NCI-H1417 treated with DMSO at 0.1 percent for 48 hours (cell line): ENCODE measurements around the gene ZNF823.
"Not testable (repeated sequence)": the region's sequence is repeated elsewhere in the genome, so short reads cannot be mapped to it uniquely, and the experiment has no call there.

Experiments
- DNase-seq: peaks from one replicate; lab custom pipeline; 2025; lab: John Stamatoyannopoulos, UW

The ZNF823 gene

DNA sequence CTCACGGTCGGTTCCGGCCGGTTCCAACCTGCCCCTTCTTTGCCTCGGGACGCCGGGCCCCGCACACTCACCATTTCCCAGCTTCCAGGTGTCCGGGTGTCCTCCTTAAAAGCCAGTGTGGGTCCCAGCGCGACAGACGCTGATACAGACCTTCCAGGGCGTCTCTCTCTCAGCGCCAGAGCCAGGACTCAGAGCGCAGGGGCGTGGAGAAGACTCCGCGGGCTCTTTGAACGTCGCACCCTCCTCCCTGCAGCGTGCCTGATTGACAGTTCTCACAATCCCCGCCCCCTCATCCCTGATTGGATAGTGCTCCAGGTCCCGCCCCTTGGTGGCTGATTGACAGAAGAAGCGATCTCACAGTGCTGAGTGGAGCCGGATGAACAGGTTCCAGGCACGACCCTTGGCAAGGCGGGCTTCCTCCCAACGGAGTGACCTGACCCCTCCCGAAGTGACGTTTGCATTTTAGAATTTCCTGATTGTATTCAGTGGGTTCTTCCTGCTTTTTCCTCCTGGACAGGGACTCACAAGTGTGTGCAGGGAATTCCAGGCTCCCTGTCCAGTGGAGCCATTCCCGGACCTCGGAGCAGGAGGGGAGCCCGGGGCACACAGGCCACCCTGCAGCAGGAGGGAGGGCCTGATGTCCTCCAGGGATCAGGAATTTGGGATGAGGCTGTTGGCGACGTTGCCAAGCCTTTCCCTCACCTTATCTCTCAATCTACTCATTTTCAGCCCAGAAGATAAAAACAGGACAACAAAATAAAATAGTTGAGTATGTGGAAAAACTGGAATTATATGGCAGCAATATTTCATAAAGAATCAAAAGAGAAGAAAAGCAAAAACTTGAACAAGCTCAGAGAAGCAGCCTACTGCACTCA is at the start of gene ZNF823:
ZNF823 (minus strand) TSS at position 201 of the 875 bp plus-strand sequence; CDS start at position 74, 127 bp downstream.
- DNase-seq, result peak; percentile 98

DNA sequence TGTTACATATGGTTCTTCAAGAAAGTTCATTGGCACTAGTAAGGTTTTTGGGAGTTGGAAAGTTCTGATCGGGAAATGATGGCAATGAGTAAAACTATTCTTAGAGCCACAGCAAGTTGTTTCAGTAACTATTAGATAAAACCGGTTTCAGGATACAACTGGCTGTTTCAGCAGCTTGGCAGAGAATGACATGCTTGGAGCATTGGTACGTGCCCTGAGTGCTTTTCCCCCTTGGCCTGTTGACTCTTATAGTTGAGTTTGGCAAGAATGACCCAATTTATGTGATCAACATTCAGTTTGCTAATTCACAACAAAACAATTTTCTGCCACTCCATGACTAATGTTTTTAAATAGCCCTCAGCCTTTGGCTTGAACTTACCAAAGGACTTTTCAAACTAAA is 48.8 kb upstream of the ZNF823 start:
- no peak for DNase-seq

DNA sequence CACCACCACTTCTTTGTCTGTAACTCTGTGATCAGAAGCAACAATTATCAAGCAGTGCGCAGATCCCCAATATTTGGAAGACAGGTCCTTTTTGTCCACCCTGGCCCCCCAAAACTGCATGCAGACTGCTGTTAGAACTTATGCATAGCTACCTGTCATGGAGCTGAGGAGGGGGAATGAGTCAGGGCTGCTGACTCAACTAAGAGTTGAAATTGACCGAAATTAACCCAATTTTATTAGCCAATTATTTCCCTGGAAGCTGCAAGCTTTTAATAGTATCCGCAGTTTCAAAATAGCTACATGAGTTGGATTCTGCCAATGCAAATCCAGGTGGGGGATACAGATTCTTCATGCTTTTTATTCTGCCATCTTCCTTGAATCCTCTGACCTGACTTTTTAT is 45.6 kb upstream of the ZNF823 start:
- DNase-seq, result no peak

DNA sequence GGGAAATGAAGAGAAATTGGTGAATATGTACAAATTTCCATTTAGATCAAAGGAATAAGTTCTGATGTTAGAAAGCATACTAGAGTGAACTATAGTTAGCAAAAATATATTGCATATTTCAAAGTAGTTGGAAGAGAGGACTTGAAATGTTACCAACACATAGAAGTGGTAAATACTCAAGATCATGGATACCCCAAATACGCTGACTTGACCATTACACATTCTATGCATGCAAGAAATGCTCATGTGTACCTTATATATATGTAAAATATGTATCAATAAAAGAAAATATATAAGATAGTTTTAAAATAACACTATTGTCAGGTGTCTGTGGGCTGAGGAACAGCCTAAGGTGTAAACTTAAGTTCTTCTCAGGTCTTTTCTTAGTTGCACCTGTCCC is 45.0 kb upstream of the ZNF823 start:
- no peak for DNase-seq

DNA sequence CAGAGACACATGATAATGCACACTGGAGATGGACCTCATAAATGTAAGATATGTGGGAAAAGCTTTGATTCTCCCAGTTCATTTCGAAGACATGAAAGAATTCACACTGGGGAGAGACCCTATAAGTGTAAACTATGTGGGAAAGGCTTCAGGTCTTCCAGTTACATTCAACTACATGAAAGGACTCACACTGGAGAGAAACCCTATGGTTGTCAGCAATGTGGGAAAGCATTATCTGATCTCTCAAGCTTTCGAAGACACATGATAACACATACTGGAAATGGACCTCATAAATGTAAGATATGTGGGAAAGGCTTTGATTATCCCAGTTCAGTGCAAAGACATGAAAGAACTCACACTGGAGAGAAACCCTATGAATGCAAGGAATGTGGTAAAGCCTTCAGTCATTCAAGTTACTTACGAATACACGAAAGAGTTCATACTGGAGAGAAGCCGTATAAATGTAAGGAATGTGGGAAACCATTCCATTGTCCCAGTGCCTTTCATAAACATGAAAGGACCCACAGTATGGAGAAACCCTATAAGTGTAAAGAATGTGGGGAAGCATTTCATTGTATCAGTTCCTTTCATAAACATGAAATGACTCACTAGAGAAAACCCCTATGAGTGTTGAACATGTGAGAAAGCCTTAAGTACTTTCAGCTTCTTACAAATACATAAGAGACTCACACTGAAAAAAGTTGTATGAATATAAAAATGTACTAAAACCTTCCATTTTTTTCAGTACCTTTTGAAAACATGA is 42.7 kb upstream of the ZNF823 start:
- no peak for DNase-seq

DNA sequence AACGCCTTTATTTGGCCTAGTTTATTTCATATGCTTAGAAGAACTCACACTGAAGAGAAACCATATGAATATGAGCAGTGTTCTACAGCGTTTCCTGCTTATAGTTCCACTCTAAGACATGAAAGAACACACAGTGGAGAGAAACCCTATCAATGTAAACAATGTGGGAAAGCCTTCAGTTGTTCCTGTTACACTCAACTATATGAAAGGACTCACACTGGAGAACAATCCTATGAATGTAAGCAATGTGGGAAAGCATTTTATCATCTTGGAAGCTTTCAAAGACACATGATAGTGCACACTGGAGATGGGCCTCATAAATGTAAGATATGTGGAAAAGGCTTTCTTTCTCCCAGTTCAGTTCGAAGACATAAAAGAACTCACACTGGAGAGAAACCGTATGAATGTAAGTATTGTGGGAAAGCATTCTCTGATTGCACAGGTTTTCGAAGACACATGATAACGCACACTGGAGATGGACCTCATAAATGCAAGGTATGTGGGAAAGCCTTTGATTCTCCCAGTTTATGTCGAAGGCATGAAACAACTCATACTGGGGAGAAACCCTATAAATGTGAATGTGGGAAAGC is 41.8 kb upstream of the ZNF823 start:
- no peak for DNase-seq

DNA sequence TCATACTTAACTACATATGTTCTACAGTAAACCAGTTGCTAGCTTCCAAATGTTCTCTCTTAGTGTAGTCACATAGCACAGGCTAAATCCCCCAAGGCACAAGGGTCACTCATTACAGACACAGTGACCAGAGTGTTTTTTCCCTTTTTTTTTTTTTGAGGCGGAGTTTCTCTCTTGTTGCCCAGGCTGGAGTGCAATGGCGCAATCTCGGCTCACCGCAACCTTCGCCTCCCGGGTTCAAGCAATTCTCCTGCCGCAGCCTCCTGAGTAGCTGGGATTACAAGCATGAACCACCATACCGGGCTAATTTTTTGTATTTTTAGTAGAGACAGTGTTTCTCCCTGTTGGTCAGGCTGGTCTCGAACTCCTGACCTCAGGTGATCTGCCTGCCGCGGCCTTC is 37.9 kb upstream of the ZNF823 start:
- DNase-seq, result not testable (repeated sequence)

DNA sequence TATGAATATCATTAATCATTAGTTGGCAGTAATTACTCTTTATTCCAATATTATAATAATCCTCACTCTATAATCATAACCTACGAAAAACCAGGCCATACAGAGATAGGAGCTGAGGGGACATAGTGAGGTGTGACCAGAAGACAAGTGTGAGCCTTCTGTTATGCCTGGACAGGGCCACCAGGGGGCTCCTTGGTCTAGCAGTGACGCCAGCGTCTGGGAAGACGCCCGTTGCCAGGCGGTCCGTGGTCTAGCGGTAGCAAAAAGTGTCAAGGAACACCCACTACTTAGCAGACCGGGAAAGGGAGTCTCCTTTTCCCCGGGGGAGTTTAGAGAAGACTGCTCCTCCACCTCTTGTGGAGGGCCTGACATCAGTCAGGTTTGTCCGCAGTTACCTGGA is 32.8 kb upstream of the ZNF823 start:
- DNase-seq, result not testable (repeated sequence)

DNA sequence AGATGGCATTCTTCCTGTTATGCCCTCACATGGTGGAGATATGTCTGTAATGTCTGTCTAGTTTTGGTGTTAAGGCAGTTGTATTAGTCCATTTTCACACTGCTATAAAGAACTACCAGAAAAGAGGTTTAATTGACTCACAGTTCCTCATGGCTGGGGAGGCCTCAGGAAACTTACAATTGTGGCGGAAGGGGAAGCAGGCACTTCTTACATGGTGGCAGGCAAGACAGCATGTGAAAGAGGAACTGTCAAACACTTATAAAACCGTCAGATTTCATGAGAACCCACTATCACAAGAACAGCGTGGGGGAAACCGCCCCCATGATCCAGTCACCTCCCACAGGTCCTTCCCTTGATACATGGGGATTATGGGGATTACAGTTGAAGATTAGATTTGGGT is 31.2 kb upstream of the ZNF823 start:
- no peak for DNase-seq

DNA sequence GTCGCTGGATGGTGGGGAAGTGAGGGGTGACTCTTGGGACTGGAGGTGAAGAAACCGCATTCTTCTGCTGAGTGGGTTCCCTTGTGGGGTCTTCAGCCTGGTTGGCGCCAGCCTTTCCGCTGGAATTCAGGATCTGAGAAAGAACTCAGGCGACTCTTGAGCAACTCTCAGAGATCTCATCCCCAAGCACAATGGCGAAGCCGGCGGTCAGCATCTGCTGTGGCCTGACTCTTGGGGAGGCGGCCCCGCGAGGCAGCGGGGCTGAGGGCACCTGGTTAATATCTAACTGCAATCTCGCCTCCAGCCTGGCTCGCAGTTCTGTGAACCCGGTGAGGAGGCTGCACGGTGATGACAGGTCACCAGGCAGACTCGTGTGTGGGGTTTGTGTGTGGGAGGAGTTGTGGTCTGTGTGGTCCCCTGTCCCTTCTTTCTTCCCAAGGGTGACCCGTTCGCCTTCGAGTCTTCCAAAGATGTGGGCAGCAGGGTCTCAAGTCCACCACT is 28.9 kb upstream of the ZNF823 start:
- DNase-seq, result no peak

DNA sequence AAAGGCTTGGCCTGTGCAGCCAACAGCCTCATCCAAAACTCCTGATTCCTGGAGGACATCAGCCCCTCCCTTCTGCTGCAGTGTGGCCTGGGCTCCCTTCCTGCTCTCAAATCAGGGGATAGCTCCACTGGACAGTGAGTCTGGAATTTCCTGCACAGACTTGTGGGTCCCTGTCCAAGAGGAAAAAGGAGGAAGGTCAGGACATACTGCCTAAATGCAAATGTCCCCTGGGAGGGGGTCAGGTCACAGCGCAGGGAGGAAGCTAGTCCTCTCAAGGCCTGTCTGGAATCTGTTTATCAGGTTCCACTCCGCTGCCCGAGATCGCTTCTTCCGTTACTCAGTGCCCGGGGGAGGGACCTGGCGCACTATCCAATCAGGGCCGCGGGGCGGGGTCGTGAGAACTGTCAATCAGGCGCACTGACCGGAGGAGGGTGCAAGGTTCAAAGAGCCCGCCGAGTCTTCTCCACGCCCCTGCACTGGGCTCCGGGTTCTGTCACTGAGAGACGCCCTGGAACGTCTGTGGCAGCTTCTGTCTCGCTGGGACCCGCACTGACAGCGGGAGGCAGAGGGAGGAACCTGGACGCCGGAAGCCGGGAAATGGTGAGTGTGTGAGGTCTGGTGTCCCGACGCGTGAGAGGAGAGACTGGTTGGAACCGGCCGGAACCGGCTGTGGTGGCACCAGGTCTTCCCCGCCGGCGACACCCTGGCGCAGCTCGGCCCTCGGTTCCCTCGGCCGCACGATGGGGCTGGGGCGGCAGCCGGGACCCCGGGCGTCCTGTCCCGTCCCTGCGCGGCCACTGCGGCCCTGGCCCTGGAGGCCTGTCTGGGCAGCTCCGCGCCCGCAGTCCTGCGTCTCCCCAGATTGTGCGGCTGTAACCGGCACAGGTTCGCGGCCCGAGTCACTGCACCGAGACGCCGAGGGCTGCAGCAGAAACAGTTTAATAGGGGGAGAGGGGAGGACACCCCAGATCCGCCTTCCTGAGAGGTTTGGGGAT is 28.1 kb upstream of the ZNF823 start, which contains the start of gene ZNF441:
ZNF441 (plus strand) TSS at position 404 of the 995 bp plus-strand sequence; CDS start at position 598, 194 bp downstream.
- DNase-seq, result peak; percentile 77

DNA sequence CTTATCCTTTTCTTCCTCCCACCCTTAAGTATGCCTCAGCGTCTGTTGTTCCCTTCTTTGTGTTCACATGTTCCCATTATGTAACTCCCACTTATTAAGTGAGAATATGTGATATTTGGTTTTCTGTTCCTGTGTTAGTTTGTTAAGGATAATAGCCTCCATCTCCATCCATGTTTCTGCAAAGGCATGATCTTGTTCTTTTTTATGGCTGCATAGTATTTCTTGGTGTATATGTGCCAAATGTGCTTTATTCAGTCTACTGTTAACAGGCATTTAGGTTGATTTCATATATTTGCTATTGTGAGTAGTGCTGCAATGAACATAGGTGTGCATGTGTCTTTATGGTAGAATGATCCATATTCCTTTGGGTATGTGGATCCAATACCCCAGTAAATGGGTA is 24.9 kb upstream of the ZNF823 start:
- no peak for DNase-seq

DNA sequence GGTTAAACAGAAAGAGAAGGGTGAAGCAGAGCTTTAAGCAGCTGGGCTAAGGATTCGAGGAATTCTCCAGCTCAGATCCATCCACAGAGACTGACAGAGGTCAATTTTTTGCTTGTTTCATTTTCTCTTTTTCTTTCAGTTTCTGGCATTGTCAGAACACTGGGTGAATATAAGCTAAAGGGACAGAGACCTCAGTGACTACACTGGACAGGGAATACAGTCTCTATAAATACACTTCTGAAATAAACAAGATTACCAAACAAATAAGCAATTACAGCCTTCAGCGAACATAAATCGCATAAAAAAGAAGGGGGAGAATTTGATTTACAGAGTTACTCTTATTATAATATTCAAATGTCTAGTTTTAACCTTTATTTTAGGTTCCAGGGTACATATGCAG is 24.4 kb upstream of the ZNF823 start:
- DNase-seq, result no peak

DNA sequence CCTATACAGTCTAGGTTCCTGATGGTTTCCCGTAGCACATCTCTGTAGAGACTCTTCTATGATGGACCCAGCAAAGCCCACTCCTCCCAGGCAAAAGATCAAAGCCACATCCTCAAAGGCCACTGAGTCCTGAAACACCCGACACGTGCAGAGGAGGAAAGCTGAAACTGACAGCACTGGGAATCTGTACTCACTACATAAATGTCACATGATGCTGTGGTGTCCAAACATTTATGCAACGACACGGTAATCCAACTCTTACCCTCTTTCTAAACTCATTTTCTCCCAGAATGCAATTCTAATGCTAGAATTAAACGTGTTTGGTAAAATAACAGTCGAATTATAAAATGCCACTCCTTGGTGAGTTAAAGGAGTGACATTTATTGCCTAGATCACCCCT is 21.1 kb upstream of the ZNF823 start:
- no peak for DNase-seq

DNA sequence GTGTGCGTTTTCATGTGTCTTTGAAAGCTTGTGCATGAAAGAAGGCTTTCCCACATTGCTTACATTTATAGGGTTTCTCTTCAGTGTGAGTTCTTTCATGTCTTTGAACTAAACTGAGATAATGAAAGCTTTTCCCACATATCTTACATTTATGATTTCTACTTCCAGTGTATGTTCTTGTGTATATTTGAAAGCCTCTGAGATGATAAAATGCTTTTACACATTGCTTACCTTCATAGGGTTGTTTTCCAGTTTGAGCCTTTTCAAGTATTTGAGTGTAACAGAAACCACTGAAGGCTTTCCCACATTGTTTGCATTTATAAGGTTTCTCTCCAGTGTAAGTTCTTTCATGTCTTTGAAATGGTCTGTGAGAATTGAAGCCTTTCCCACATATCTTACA is 18.2 kb upstream of the ZNF823 start:
- no peak for DNase-seq

DNA sequence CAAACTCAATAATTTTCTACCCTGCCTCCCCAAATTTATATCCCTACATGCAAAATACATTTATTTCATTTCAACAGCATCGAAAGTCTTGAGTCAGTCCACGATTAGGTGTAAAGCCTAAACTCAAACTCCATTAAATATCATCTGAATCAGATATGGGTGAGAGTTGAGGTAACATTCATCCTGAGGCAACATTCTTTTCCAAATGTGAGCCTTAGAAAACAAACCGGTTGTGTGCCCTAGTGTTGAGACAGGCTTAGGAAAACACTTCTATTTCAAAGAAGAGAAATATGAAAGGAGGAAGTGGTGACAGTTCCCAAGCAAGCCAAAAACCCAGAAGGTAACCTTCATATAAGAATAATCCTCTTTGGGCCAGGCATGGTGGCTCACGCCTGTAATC is 15.9 kb upstream of the ZNF823 start:
- DNase-seq, result no peak

DNA sequence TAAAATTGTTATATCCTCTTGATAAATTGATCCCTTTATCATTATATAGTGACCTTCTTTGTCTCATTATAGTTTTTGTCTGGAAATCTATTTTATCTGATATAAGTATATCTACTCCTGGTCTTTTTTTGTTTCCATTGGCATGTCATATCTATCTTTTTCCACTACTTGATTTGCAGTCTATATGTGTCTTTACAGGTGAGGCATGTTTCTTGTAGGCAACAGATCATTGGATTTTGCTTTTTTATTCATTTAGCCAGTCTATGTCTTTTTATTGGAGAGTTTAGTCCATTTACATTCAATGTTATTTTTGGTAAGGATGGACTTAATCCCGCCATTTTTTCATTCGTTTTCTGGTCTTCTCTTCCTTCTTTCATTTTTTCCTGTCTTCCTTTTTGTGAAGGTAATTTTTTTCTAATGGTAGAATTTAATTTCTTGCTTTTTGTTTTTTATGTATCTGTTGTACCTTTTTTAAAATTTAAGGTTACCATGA is 13.5 kb upstream of the ZNF823 start:
- no peak for DNase-seq

DNA sequence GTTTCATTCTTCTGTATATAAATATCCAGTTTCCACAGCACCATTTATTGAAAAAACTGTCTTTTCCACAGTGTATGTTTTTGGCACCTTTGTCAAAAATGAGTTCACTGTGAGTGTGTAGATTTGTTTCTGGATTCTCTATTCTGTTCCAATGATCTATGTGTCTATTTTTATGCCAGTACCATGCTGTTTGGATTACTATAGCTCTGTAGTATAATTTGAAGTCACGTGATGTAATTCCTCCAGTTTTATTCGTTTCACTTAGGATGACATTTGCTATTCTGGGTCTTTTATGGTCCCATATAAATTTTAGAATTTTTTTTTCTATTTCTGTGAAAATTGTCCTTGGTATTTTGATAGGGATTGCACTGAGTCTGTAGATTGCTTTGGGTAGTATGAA is 11.0 kb upstream of the ZNF823 start:
- no peak for DNase-seq

DNA sequence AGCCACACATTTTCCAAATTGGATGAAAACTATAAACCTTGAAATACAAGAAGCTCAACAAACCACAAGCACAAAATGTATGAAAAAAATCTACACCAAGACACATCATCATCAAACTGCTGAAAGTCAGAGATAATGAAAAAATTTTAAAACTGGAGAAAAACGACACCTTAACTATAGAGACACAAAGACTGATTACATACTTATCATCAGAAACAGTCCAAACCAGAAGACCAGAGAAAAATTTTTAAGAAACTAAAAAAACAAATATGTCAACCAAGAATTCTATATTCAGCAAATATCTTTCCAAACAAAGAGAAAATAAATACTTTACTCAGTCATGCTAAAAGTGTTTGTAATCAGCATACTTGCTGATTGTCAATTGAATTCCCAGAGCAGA is 8.5 kb upstream of the ZNF823 start:
- no peak for DNase-seq

DNA sequence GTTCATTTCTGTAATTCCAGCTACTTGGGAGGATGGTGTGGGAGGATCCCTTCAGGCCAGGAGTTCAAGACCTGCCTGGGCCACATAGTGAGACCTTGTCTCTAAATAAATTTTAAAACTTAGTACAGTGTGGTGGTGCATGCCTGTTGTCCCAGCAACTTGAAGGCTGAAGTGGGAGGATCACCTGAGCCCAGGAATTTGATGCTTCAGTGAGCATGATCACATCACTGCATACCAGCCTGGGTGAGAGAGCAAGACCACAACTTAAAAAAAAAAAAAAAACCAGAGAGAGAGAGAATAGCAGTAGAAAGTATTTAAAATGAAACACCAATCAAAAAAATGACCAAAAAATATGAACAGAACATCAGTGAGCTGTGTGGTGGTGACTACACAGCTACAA is 7.1 kb upstream of the ZNF823 start:
- DNase-seq, result no peak
